NCI-H1048 (cell line): ENCODE data around the gene CCSER1.
"Not testable (repeated sequence)": the region's sequence is repeated elsewhere in the genome, so short reads cannot be mapped to it uniquely, and the experiment has no call there.

Source experiments
- DNase-seq: peaks from one replicate; lab custom pipeline; 2025; lab: John Stamatoyannopoulos, UW

Gene CCSER1

GRCh38 chr4:91373546-91373945 is 1246.4 kb downstream of the CCSER1 start:
- no peak for DNase-seq

GRCh38 chr4:91405431-91405830 is 1278.2 kb downstream of the CCSER1 start:
- DNase-seq, result not testable (repeated sequence)

- DNase-seq, result no peak
Measured at GRCh38 chr4:91422011-91422410, 1294.8 kb downstream of the CCSER1 start.

- DNase-seq, result no peak
Measured at GRCh38 chr4:91426725-91427124, 1299.5 kb downstream of the CCSER1 start.

- DNase-seq, result no peak
Measured at GRCh38 chr4:91427171-91427570, 1300.0 kb downstream of the CCSER1 start.

- DNase-seq, result no peak
Measured at GRCh38 chr4:91434631-91435030, 1307.4 kb downstream of the CCSER1 start.

GRCh38 chr4:91436556-91436955 is 1309.4 kb downstream of the CCSER1 start:
- no peak for DNase-seq

GRCh38 chr4:91447168-91447567 is 1320.0 kb downstream of the CCSER1 start:
- DNase-seq, result no peak

GRCh38 chr4:91448668-91449330 is 1321.6 kb downstream of the CCSER1 start:
- no peak for DNase-seq

- no peak for DNase-seq
Measured at GRCh38 chr4:91454111-91454510, 1326.9 kb downstream of the CCSER1 start.

- DNase-seq, result not testable (repeated sequence)
Measured at GRCh38 chr4:91462566-91462965, 1335.4 kb downstream of the CCSER1 start.

GRCh38 chr4:91470671-91471070 is 1343.5 kb downstream of the CCSER1 start:
- no peak for DNase-seq

GRCh38 chr4:91471280-91471679 is 1344.1 kb downstream of the CCSER1 start:
- no peak for DNase-seq

- DNase-seq, result no peak
Measured at GRCh38 chr4:91472046-91472445, 1344.9 kb downstream of the CCSER1 start.

- no peak for DNase-seq
Measured at GRCh38 chr4:91485415-91485814, 1358.2 kb downstream of the CCSER1 start.

GRCh38 chr4:91488946-91489345 is 1361.8 kb downstream of the CCSER1 start:
- no peak for DNase-seq

- no peak for DNase-seq
Measured at GRCh38 chr4:91497892-91498291, 1370.7 kb downstream of the CCSER1 start.

- no peak for DNase-seq
Measured at GRCh38 chr4:91502365-91502764, 1375.2 kb downstream of the CCSER1 start.

GRCh38 chr4:91513326-91513725 is 1386.1 kb downstream of the CCSER1 start:
- DNase-seq, result no peak

GRCh38 chr4:91519155-91519554 is 1392.0 kb downstream of the CCSER1 start:
- no peak for DNase-seq

- no peak for DNase-seq
Measured at GRCh38 chr4:91525621-91526020, 1398.4 kb downstream of the CCSER1 start.

- DNase-seq, result no peak
Measured at GRCh38 chr4:91527056-91527455, 1399.9 kb downstream of the CCSER1 start.

- no peak for DNase-seq
Measured at GRCh38 chr4:91567594-91567993, 1440.4 kb downstream of the CCSER1 start.

- DNase-seq, result no peak
Measured at GRCh38 chr4:91577864-91578263, 1450.7 kb downstream of the CCSER1 start.
